ENCODE data around the gene SBF2.

DNA sequence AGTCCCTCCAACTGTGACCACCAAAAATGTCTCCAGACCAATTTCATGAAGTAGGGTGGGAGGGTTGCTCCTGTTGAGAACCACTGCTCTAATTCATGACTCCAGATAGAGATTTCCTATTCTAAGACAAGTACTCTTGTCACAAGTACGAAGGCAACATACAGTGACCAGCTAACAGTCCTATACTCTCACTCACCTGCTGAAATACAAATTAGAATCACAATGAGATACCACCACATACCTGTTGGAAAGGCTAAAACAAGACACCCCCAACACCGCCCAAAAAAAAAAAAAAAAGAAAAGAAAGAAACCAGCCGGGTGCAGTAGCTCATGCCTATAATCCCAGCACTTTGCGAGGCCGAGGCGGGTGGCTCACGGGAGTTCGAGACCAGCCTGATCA is 319.6 kb downstream of the SBF2 start:
- TF ChIP-seq IRX3 (CRISPR knock-in tag; IDR thresholded peaks at IDR 0.05; ENCODE audit: borderline replicate concordance, low read depth) = no peak
- TF ChIP-seq, protein P1, sequence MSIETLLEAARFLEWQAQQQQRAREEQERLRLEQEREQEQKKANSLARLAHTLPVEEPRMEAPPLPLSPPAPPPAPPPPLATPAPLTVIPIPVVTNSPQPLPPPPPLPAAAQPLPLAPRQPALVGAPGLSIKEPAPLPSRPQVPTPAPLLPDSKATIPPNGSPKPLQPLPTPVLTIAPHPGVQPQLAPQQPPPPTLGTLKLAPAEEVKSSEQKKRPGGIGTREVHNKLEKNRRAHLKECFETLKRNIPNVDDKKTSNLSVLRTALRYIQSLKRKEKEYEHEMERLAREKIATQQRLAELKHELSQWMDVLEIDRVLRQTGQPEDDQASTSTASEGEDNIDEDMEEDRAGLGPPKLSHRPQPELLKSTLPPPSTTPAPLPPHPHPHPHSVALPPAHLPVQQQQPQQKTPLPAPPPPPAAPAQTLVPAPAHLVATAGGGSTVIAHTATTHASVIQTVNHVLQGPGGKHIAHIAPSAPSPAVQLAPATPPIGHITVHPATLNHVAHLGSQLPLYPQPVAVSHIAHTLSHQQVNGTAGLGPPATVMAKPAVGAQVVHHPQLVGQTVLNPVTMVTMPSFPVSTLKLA (IDR thresholded peaks at IDR 0.05) = no peak
- TF ChIP-seq, protein P2, sequence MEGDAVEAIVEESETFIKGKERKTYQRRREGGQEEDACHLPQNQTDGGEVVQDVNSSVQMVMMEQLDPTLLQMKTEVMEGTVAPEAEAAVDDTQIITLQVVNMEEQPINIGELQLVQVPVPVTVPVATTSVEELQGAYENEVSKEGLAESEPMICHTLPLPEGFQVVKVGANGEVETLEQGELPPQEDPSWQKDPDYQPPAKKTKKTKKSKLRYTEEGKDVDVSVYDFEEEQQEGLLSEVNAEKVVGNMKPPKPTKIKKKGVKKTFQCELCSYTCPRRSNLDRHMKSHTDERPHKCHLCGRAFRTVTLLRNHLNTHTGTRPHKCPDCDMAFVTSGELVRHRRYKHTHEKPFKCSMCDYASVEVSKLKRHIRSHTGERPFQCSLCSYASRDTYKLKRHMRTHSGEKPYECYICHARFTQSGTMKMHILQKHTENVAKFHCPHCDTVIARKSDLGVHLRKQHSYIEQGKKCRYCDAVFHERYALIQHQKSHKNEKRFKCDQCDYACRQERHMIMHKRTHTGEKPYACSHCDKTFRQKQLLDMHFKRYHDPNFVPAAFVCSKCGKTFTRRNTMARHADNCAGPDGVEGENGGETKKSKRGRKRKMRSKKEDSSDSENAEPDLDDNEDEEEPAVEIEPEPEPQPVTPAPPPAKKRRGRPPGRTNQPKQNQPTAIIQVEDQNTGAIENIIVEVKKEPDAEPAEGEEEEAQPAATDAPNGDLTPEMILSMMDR (CRISPR knock-in tag; IDR thresholded peaks at IDR 0.05) = no peak
- no peak for TF ChIP-seq SP1 (IDR thresholded peaks at IDR 0.05)
- TF ChIP-seq SP1 (CRISPR knock-in tag; IDR thresholded peaks at IDR 0.05) = no peak
- no peak for TF ChIP-seq HNRNPUL1 (IDR thresholded peaks at IDR 0.05; ENCODE audit: low read depth, low read length)
- TF ChIP-seq TBX3 (IDR thresholded peaks at IDR 0.05; ENCODE audit: borderline replicate concordance) = no peak
- no peak for TF ChIP-seq POLR2A (IDR thresholded peaks at IDR 0.05; ENCODE audit: insufficient read depth in 1 of 2, low read depth in 2 of 2, low read length in 2 of 2)
- no peak for TF ChIP-seq RARG (CRISPR knock-in tag; IDR thresholded peaks at IDR 0.05; ENCODE audit: low read depth)
- TF ChIP-seq, protein P3, sequence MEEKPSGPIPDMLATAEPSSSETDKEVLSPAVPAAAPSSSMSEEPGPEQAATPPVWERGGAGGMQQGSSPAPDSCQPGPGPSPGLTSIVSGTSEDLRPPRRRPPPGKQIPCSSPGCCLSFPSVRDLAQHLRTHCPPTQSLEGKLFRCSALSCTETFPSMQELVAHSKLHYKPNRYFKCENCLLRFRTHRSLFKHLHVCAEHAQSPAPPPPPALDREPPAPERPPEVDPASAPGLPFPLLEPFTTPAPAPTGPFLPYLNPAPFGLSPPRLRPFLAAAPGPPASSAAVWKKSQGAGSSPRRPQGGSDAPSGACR (CRISPR knock-in tag; IDR thresholded peaks at IDR 0.05) = no peak
- no peak for TF ChIP-seq ZFX (CRISPR knock-in tag; IDR thresholded peaks at IDR 0.05; ENCODE audit: low read depth)
- TF ChIP-seq ZNF652 (CRISPR knock-in tag; IDR thresholded peaks at IDR 0.05; ENCODE audit: borderline replicate concordance, low read depth) = no peak
- TF ChIP-seq POLR2AphosphoS5 (IDR thresholded peaks at IDR 0.05; ENCODE audit: low read depth, low read length) = no peak
- TF ChIP-seq FOXJ3 (CRISPR knock-in tag; IDR thresholded peaks at IDR 0.05; ENCODE audit: borderline replicate concordance) = no peak
- no peak for TF ChIP-seq ZNF670 (CRISPR knock-in tag; IDR thresholded peaks at IDR 0.05; ENCODE audit: borderline replicate concordance)
